ENCODE measurements around the gene IL4. TPM values are rescaled to one million over a fixed set of nuclear protein-coding genes. Genes with fewer than 3 reads are reported as not detected.

Gene IL4
- total and polyA plus RNA-seq, 9 of the 15 experiments (the other 6 are each of a cell fraction or from before 2014, with no cell fraction given): 0.22 to 0.62 TPM; not detected in 7

DNA sequence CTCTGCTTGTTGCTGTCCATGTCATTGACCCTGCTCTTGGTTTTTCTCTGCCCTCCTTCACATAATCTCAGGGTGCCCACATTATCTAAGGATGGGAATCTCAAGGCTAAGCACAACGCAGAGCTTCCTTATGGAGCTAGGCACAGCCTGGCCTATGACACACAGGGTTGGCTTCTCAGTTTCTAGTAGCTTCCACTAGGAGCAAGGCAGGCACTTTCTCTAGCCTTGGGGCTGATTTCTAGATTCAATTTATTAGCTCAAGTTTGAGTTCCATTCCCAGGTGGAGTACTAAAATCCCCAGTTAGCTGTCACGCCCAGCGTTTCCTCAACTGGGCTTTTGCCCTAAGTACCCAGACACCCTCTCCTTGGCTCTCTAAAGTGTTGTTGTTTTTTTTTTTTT, 12.4 kb downstream of the IL4 start (continued):
- TF ChIP-seq, protein P1, sequence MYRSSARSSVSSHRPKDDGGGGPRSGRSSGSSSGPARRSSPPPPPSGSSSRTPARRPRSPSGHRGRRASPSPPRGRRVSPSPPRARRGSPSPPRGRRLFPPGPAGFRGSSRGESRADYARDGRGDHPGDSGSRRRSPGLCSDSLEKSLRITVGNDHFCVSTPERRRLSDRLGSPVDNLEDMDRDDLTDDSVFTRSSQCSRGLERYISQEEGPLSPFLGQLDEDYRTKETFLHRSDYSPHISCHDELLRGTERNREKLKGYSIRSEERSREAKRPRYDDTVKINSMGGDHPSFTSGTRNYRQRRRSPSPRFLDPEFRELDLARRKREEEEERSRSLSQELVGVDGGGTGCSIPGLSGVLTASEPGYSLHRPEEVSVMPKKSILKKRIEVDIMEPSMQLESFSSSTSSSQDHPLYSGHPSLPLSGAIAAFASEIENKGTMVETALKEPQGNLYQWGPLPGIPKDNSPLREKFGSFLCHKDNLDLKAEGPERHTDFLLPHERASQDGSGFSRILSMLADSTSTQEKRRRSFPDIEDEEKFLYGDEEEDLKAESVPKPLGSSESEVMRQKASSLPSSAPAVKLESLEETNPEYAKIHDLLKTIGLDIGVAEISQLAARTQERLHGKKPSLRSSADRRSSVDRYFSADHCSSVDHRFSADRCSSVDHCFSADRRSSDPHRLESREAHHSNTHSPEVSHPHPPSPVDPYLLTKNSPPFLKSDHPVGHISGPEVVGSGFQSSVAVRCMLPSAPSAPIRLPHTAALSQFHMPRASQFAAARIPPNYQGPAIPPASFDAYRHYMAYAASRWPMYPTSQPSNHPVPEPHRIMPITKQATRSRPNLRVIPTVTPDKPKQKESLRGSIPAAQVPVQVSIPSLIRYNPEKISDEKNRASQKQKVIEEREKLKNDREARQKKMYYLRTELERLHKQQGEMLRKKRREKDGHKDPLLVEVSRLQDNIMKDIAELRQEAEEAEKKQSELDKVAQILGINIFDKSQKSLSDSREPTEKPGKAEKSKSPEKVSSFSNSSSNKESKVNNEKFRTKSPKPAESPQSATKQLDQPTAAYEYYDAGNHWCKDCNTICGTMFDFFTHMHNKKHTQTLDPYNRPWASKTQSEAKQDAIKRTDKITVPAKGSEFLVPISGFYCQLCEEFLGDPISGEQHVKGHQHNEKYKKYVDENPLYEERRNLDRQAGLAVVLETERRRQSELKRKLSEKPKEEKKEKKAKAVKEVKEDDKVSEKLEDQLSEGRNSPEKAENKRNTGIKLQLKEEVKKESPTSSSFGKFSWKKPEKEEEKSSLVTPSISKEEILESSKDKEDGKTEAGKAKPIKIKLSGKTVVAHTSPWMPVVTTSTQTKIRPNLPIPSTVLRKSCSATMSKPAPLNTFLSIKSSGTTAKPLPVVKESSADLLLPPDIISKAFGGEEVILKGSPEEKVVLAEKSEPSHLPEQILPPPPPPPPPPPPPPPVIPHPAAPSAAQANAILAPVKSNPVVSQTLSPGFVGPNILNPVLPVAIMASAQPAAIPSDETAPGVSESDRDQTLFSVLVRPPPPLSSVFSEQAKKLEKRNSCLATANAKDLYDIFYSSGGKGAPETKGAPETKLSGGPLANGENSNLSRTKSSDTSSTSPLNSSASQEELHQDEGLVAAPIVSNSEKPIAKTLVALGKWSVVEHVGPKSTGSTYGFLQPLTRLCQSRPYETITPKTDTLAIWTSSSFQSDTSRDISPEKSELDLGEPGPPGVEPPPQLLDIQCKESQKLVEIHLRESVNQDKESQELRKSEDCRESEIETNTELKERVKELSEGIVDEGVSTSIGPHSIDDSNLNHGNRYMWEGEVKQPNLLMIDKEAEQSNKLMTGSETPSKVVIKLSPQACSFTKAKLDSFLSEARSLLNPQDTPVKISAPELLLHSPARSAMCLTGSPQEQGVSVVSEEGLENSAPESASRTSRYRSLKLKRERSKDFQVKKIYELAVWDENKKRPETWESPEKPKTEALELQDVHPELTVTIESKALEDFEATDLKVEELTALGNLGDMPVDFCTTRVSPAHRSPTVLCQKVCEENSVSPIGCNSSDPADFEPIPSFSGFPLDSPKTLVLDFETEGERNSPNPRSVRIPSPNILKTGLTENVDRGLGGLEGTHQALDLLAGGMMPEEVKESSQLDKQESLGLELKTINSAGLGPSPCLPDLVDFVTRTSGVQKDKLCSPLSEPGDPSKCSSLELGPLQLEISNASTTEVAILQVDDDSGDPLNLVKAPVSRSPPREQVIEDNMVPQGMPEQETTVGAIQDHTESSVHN (IDR thresholded peaks at IDR 0.05; ENCODE audit: borderline replicate concordance in 1 of 2, low read depth in 1 of 2): no peak
- TF ChIP-seq ZNF175 (CRISPR knock-in tag; IDR thresholded peaks at IDR 0.05; ENCODE audit: low read depth): no peak
- TF ChIP-seq NFIC (IDR thresholded peaks at IDR 0.05): no peak

Measured in K562 (cell line).